GM18505 (cell line): ENCODE data around the gene RNF130.

Experiments
- ATAC-seq: cut with Tn5 transposase; IDR thresholded peaks from one replicate; pipeline ENCODE4 v1.9.1; 2021; ENCODE audit not compliant: unreplicated experiment
- POLR2A ChIP-seq: IDR thresholded peaks from 4 replicates; pipeline ENCODE4 v1.6.1; 2011; ENCODE audit warnings: borderline replicate concordance; ENCODE audit not compliant: insufficient read depth, insufficient read length; ENCODE audit errors: extremely low read depth

The RNF130 gene

DNA sequence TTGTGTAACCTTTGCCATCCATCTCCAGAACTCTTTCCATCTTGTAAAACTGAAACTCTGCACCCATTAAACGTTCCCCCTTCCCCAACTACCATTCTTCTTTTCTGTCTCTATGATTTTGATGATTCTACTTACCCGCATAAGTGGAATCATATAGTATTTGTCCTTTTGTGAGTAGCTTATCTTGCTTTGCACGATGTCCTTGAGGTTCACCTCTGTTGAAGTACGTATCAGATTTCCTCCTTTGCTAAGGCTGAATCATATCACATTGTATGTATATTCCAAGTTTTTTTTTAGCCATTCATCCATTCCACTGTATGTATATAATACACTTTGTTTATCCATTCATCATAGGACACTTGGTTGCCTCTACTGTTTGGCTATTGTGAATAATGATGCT lies 2.9 kb upstream of the RNF130 start:
- no peak for ATAC-seq
- TF ChIP-seq POLR2A, result no peak

- TF ChIP-seq POLR2A, result no peak
- no peak for ATAC-seq
Observed at GRCh38 chr5:180072556-180072955, 997 bp upstream of the RNF130 start.

DNA sequence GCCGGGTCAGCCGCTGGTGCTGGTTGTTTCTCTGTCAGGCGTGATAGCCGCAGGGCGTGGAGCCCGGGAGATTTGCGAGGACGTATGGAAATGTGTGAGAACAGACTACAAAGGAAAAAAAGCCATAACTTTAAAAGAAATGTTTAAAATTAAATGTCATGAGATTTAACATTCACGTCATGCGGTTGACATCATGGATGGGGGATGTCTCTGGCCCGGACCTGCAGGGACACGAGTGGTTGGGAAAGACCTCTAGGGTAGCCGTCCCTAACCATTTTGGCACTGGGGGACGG lies 643 bp upstream of the RNF130 start:
- no peak for ATAC-seq
- TF ChIP-seq POLR2A, result no peak

DNA sequence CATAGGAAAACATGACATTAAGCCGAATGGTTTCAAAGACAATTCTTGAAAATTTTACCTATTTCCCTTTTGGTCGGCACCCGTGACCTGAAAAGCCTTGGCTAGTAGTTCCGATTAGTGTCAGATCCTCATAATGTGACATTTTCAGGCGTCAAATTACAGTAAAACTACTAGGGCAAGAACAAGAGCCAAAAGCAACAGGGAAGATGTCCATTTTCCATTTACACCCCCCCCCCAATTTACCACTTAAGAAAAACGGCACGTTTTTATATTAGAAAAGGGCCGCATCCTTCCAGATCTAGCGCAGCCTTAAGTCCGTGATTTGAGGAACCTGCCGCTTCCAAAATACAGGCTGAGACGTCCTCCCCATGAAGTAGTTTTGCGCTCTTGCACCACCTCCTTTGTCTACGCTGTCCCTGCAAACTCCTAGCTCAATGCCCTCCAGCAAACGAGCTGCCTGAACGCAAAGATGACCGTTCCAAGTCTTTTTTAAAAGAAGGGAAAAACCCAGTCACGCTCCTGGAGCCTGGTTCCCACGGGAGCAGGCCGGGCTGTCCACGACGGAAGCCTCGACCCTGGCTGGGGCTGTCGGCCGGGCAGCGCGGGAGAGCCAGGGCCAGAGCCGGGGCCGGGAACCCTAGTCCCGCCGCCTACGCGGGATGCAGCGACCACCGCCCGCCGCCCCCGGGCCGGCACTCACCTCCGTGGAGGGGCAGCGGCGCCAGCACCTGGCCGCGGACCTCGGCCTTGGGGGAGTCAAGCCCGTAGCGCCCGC lies 616 bp downstream of the RNF130 start:
- ATAC-seq, result peak; percentile 15

DNA sequence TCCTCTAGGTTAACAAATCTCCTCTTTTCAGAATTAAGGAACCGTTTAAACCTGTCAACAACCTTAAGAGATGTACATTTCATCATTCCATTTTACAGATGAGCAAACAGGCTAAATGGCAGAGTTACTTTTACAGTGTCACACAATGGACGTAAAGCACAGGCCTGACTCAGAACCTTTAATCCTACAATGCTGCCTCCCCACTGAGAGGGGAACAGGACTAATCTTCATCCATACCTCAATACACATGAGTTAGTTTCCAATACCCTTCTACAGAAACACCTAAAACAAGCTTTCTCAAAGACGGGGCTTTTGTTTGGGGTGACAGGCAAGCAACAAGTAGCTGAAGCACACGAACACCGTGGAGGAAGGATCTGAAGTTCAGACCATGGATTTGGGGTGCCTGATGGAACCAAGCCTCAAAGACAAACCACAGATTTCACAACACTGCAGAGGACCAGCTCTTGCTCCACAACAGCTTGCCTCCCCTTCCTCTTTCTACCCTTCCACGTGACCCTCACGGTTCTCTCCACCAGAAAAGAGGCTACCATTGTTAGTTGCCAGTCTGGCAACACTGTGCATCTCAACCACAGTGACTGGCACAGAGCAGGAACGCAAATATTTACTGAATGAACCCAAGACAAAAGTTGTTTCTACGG lies 1.8 kb downstream of the RNF130 start:
- TF ChIP-seq POLR2A, result no peak
- no peak for ATAC-seq

More for the DNA sequence above, 616 bp downstream of the RNF130 start:
- no peak for TF ChIP-seq POLR2A

- TF ChIP-seq POLR2A, result no peak
- ATAC-seq, result no peak
Observed at GRCh38 chr5:180068519-180069090, 3.0 kb downstream of the RNF130 start.

DNA sequence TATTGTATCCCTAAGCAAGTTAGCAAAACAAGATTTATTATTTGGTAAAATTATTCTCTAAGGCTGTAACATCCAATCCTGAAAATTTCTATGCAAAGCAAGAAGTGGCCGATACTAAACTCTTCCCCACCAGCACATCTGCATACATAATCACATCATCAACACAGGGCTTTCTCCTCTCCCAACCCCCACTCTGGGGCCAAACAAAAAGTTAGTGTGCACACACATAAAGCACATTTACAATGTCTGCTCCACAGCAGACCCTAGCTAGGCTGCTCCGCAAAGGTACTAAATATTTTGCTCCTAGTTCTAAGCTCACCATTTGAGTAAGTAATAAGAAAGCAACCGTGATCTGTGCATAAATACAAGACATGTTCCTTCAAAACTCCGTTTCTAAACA lies 3.6 kb downstream of the RNF130 start:
- ATAC-seq, result no peak
- no peak for TF ChIP-seq POLR2A

GRCh38 chr5:180060192-180060591 lies 11.4 kb downstream of the RNF130 start:
- ATAC-seq, result no peak
- TF ChIP-seq POLR2A, result no peak

DNA sequence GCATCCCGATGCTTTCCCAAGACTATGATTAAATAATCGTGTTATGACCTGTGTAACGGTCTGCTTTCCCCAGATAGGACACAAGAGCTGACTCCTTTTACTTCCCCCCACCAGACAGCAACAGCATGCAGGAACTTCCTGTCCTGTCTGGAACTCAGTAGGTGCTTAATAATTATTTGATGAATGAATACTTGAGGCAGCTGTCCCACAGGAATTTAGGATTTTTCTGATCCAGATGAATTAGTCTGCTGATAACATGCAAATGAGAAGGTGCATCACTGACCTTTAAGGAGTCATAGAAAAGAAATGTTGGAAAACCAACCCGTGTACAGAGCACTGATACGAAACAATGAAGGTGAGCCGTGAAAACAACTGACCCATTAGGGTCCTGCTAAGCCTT lies 12.2 kb downstream of the RNF130 start:
- no peak for ATAC-seq
- TF ChIP-seq POLR2A, result no peak

DNA sequence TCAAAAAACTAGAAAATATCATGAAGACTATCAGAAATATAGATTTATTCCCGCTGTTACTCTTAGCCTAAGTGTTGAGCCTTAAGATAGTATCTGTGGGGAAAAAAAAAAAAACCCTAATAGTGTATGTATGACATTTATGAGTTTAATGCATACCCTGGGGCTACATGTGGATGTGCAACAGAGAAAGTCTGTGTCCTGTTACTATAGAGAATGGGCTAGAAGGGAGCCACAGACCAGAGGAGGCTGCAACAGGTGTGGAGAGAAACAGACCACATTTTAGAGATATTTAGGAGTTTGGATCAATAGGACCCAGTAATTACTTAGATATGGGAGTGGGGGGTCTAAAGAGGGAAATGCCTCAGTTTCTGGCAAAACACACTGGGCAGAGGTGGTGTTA lies 15.4 kb downstream of the RNF130 start:
- TF ChIP-seq POLR2A, result no peak
- no peak for ATAC-seq

DNA sequence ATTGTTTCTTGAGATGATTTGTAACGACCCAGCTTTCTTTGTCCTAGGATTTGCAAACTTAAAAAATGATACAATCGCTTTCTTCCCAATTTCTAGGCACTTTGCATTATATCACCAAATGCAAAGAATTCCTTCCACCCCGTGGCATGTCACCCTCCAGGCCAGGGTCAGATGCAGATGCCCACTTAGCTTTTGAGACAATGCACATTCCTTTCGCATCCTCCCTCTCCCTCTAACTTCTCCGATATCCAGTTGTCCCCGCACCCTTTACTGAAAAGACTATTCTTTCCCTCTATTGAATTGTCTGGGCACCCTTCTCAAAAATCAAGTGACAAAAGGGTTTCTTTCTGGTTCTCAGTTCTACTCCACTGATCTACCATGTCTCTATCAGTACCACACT lies 17.3 kb downstream of the RNF130 start:
- no peak for TF ChIP-seq POLR2A

GRCh38 chr5:180053061-180053602 lies 18.4 kb downstream of the RNF130 start:
- ATAC-seq, result no peak
- TF ChIP-seq POLR2A, result no peak

More for the DNA sequence above, 17.3 kb downstream of the RNF130 start:
- no peak for ATAC-seq

GRCh38 chr5:180052211-180052818 lies 19.2 kb downstream of the RNF130 start:
- no peak for ATAC-seq
- TF ChIP-seq POLR2A, result no peak
